Upper lobe of left lung (tissue), 4 donors: ENCODE data around the gene PUM1.

Experiments
- EP300 ChIP-seq, 4 donors: sonication (generic); formaldehyde crosslinking; IDR thresholded peaks; one replicate each; pipeline ENCODE4 v1.5.1; 2017; ENCODE audit warnings: antibody characterized with exemption in 4 of 4, control low read depth in 2 of 4
- POLR2A ChIP-seq, 4 donors: fragments of 450-650 bp; IDR thresholded peaks; one replicate each; pipeline ENCODE4 v1.5.1; 2016 to 2017; ENCODE audit warnings: antibody characterized with exemption in 4 of 4, mild to moderate bottlenecking in 2 of 4
- TF ChIP-seq, protein P1 (sequence below), 6 experiments: fragments of 450-650 bp in 4 of 6; fragments of 200-600 bp in 2 of 6; sonication (generic) in 2 of 6; IDR thresholded peaks; one replicate each; pipeline ENCODE4 v1.5.1; 2016 to 2019; ENCODE audit warnings: antibody characterized with exemption in 6 of 6

GRCh38 chr1:30905403-30905802 is 160.1 kb downstream of the PUM1 start:
- TF ChIP-seq POLR2A (IDR thresholded peaks at IDR 0.05) (no peak), EP300 (IDR thresholded peaks at IDR 0.05) (no peak)
- TF ChIP-seq, protein P1, sequence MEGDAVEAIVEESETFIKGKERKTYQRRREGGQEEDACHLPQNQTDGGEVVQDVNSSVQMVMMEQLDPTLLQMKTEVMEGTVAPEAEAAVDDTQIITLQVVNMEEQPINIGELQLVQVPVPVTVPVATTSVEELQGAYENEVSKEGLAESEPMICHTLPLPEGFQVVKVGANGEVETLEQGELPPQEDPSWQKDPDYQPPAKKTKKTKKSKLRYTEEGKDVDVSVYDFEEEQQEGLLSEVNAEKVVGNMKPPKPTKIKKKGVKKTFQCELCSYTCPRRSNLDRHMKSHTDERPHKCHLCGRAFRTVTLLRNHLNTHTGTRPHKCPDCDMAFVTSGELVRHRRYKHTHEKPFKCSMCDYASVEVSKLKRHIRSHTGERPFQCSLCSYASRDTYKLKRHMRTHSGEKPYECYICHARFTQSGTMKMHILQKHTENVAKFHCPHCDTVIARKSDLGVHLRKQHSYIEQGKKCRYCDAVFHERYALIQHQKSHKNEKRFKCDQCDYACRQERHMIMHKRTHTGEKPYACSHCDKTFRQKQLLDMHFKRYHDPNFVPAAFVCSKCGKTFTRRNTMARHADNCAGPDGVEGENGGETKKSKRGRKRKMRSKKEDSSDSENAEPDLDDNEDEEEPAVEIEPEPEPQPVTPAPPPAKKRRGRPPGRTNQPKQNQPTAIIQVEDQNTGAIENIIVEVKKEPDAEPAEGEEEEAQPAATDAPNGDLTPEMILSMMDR (IDR thresholded peaks at IDR 0.05) = no peak
